GM19463 (cell line): ENCODE data around the gene IER3IP1.
A peak's percentile ranks its signal among the peaks of the same experiment; 100 is the strongest.
"Not testable (repeated sequence)": the region's sequence is repeated elsewhere in the genome, so short reads cannot be mapped to it uniquely, and the experiment has no call there.

ENCODE experiments used
- ATAC-seq: cut with Tn5 transposase; IDR thresholded peaks from one replicate; pipeline ENCODE4 v1.9.1; 2021; ENCODE audit warnings: mild to moderate bottlenecking, moderate library complexity; ENCODE audit not compliant: unreplicated experiment

Gene IER3IP1

GRCh38 chr18:47175898-47176575 lies at the start of gene IER3IP1:
Gene IER3IP1 (minus strand): TSS chr18:47176364. CDS start chr18:47176277, 87 bp downstream.
- ATAC-seq = peak; percentile 82

- no peak for ATAC-seq
Measured at GRCh38 chr18:47215554-47216138, 39.5 kb upstream of the IER3IP1 start.

GRCh38 chr18:47209171-47209570 lies 33.0 kb upstream of the IER3IP1 start:
- ATAC-seq = no peak

- no peak for ATAC-seq
Measured at GRCh38 chr18:47206945-47207637, 30.9 kb upstream of the IER3IP1 start.

- ATAC-seq = no peak
Measured at GRCh38 chr18:47204908-47205522, 28.9 kb upstream of the IER3IP1 start.

- ATAC-seq = no peak
Measured at GRCh38 chr18:47203626-47204464, 27.7 kb upstream of the IER3IP1 start.

- not testable (repeated sequence) for ATAC-seq
Measured at GRCh38 chr18:47195961-47196360, 19.8 kb upstream of the IER3IP1 start.

GRCh38 chr18:47191961-47192360 lies 15.8 kb upstream of the IER3IP1 start:
- ATAC-seq = no peak

GRCh38 chr18:47187721-47188120 lies 11.6 kb upstream of the IER3IP1 start:
- no peak for ATAC-seq

GRCh38 chr18:47184419-47185050 lies 8.4 kb upstream of the IER3IP1 start:
- no peak for ATAC-seq

- ATAC-seq = not testable (repeated sequence)
Measured at GRCh38 chr18:47182156-47182555, 6.0 kb upstream of the IER3IP1 start.

- no peak for ATAC-seq
Measured at GRCh38 chr18:47180765-47181164, 4.6 kb upstream of the IER3IP1 start.

GRCh38 chr18:47179520-47179919 lies 3.4 kb upstream of the IER3IP1 start:
- ATAC-seq = no peak

- ATAC-seq = peak; percentile 4
Measured at GRCh38 chr18:47175283-47175897, 774 bp downstream of the IER3IP1 start.

GRCh38 chr18:47174545-47175116 lies 1.5 kb downstream of the IER3IP1 start:
- no peak for ATAC-seq

GRCh38 chr18:47172476-47172875 lies 3.7 kb downstream of the IER3IP1 start:
- no peak for ATAC-seq

GRCh38 chr18:47168913-47169312 lies 7.3 kb downstream of the IER3IP1 start:
- no peak for ATAC-seq

- no peak for ATAC-seq
Measured at GRCh38 chr18:47168509-47168908, 7.7 kb downstream of the IER3IP1 start.

- peak; percentile 49 for ATAC-seq
Measured at GRCh38 chr18:47166294-47166693, 9.9 kb downstream of the IER3IP1 start.
